ENCODE measurements around the gene SNX33. TPM values are rescaled to one million over a fixed set of nuclear protein-coding genes. Genes with fewer than 3 reads are reported as not detected.

SNX33 gene
- total and polyA plus RNA-seq, 2 of the 13 experiments (the other 11 are each of a cell fraction or from before 2014, with no cell fraction given) = 11.0 to 11.6 TPM

GRCh38 chr15:75694241-75695182, 46.8 kb downstream of the SNX33 start (continued):
- TF ChIP-seq BRF2 (CRISPR knock-in tag; IDR thresholded peaks at IDR 0.05) = no peak
- no peak for TF ChIP-seq TFE3 (CRISPR knock-in tag; IDR thresholded peaks at IDR 0.05)
- TF ChIP-seq FOSL2 (CRISPR knock-in tag; IDR thresholded peaks at IDR 0.05) = peak; percentile 19; the same call in 1 of the 2 replicates
- TF ChIP-seq ZNF629 (CRISPR knock-in tag; conservative IDR thresholded peaks at IDR 0.05) = no peak
- no peak for TF ChIP-seq TOPORS (CRISPR knock-in tag; IDR thresholded peaks at IDR 0.05)
- no peak for TF ChIP-seq ETV6 (CRISPR knock-in tag; conservative IDR thresholded peaks at IDR 0.05)
- TF ChIP-seq HNRNPLL (IDR thresholded peaks at IDR 0.05; ENCODE audit: low read depth, low read length, poor library complexity, severe bottlenecking) = no peak
- no peak for TF ChIP-seq ZBTB20 (CRISPR knock-in tag; IDR thresholded peaks at IDR 0.05; ENCODE audit: borderline replicate concordance, low read depth)
- TF ChIP-seq POLR2A (IDR thresholded peaks at IDR 0.05; ENCODE audit: insufficient read depth in 1 of 2, low read depth in 2 of 2, low read length in 2 of 2) = no peak
- no peak for TF ChIP-seq ISX (CRISPR knock-in tag; conservative IDR thresholded peaks at IDR 0.05)
- no peak for TF ChIP-seq ZNF501 (CRISPR knock-in tag; IDR thresholded peaks at IDR 0.05)
- TF ChIP-seq ZNF891 (CRISPR knock-in tag; IDR thresholded peaks at IDR 0.05) = 0 out of 2 replicates have a peak, but pooled peaks have one; percentile 36
- peak; percentile 39; the same call in 1 of the 2 replicates for TF ChIP-seq ZNF768 (CRISPR knock-in tag; IDR thresholded peaks at IDR 0.05)
- TF ChIP-seq MXD3 (CRISPR knock-in tag; IDR thresholded peaks at IDR 0.05) = no peak
- peak; percentile 59; the same call in 1 of the 2 replicates for TF ChIP-seq MYC (CRISPR knock-in tag; IDR thresholded peaks at IDR 0.05; ENCODE audit: borderline replicate concordance)
- no peak for TF ChIP-seq RFX1 (IDR thresholded peaks at IDR 0.05)
- peak; percentile 28; the same call in 1 of the 2 replicates for TF ChIP-seq ZBTB7B (CRISPR knock-in tag; IDR thresholded peaks at IDR 0.05)
- no peak for TF ChIP-seq SYNCRIP (IDR thresholded peaks at IDR 0.05; ENCODE audit: insufficient read depth, low read depth, low read length)
- TF ChIP-seq EHMT2 (IDR thresholded peaks at IDR 0.05; ENCODE audit: borderline replicate concordance, low read depth, low read length) = no peak
- TF ChIP-seq SKIL (CRISPR knock-in tag; IDR thresholded peaks at IDR 0.05; ENCODE audit: borderline replicate concordance) = no peak
- no peak for TF ChIP-seq EEA1 (CRISPR knock-in tag; IDR thresholded peaks at IDR 0.05; ENCODE audit: borderline replicate concordance)
- TF ChIP-seq ZNF138 (CRISPR knock-in tag; IDR thresholded peaks at IDR 0.05; ENCODE audit: low read depth) = no peak
- TF ChIP-seq KDM5A (IDR thresholded peaks at IDR 0.05; ENCODE audit: borderline replicate concordance, low read length) = no peak
- TF ChIP-seq THAP8 (CRISPR knock-in tag; IDR thresholded peaks at IDR 0.05; ENCODE audit: borderline replicate concordance) = no peak
